HS-27A (cell line): ENCODE data around the gene ARHGAP15.

Source experiments
- DNase-seq: peaks from one replicate; pipeline ENCODE4 v3.0.0-alpha.2; 2012; ENCODE audit warnings: low read depth, missing footprints

ARHGAP15 gene

GRCh38 chr2:143169105-143169504 lies 39.9 kb downstream of the ARHGAP15 start:
- no peak for DNase-seq

DNA sequence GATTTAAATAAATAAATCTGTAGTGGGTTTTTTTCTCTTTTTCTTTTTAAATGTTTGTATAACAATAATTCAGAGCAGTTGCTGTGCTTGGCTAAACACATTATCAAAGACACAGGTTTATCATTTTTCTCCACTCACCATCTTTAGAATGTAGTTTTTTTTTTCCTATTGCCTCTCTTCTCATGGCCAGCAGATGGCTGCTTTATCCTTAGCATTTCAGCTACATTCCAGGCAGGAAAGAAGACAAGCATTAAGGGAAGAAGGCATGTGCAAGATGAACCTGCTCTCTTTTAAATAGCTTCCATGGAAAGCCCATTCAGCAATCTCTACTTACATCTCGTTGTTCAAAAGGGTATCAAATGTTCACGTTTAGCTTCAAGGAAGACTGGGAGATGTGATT lies 42.6 kb downstream of the ARHGAP15 start:
- no peak for DNase-seq

DNA sequence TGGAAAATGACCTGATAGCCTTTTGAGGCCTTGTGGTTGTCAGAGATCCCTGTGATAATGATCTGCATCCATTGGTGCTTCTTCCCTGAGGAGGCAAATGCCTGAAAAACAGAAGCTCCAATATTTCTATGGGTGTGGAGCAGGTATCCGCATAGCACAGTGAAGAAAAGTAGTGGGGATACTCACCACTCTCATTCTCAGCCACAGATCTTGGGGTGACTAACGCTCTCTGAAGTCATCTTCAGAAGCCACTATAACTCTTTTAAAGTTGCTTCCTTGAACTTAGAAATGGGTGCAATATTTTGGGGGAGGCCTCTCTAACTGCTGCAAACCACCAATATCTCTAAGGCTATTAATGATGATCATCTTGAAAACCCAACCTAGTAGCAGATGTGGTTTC lies 46.2 kb downstream of the ARHGAP15 start:
- no peak for DNase-seq

- no peak for DNase-seq
Measured at GRCh38 chr2:143176606-143177005, 47.4 kb downstream of the ARHGAP15 start.

DNA sequence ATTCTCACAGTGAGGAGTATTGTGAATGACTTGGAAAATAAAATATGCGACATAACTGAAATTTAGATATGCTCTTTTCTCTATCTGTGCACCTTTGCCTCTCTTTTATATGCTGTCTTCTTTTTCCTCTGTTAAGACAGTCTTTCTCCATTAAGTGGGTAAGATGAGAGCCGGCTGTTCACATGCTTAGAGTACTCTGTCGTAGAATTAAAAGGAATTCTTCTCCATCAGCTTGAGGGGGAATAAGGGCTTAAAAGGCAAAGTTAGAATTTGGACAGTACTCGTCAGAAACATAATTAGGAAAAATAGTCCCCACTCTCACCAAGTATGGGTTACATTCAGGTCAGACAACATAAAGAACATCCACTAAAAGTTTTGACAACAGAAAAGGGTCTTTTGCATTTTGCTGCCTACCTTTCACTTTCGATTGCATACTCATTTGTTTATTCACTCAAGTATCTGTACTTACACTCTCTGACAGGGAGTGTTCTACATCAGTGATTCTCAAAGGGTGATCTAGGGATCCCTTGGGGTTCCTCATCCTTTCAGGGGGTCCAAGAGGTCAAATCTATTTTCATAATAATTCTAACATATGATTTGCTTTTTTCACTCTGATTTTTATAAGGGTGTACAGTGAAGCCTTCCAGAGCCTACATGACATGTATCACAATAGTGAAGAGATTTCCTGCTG lies 48.0 kb downstream of the ARHGAP15 start:
- DNase-seq, result no peak

DNA sequence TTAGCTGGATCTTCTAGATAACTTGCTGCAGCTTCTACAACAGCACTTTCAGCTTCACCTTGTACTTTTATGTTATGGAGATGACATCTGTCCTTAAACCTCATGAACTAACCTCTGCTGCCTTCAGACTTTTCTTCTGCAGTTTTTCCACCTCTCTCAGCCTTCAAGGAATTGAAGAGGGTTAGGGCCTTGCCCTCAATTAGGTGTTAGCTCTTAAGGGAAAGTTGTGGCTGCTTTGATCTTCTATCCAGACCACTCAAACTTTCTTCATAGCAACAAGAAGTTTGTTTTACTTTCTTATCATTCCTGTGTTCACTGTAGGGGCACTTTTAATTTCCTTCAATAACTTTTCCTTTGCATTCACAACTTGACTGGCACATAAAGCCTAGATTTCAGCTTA lies 52.3 kb downstream of the ARHGAP15 start:
- DNase-seq, result no peak

DNA sequence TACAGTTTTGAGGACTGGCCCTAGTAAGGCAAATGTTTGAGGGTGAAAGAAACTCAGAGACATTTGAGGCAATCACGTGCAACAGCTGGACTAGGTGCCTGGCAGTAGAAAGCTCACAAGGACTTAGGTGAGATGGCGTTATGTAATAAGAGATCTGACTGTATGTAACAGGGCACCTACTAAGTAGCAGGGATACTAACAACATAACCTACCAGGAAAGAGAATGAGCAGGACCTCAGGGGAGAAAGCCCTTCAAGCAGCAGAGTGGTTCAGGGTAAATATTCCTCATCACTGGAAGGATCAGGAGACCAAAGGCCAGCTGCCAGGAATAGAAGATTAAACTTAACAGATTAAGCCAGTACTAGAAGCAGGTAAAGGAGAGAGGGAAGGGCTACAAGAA lies 53.4 kb downstream of the ARHGAP15 start:
- no peak for DNase-seq

DNA sequence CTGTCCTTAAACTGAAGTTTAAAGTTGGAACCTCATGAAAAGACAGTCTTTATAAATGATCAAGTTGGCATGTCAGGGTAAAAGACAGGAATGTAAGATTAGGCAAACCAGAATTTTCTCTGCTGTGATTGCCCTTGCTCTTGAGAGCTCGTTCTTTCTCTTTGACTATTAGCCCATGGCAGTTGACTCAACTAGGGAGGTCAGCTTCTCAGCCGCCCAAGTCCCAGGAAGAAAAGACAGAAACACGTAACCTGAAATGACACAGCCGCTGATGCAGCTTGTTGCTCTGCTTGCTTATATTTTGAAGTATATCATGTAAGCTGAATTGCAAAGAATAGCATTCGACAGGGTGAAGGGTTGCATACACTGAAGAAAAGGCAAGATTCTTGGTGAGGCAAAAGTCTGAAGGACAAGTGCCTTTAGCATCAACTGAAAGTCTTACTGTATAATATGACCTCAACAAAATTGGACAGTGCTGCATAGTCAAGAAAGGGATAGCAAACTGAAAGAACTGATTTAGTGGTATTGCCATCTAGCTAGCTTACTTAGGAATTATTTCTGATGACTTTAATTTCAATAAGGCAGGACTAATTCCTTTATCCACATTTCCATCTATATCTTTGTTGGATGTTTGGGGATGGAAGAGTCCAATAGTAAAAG lies 54.7 kb downstream of the ARHGAP15 start:
- no peak for DNase-seq

DNA sequence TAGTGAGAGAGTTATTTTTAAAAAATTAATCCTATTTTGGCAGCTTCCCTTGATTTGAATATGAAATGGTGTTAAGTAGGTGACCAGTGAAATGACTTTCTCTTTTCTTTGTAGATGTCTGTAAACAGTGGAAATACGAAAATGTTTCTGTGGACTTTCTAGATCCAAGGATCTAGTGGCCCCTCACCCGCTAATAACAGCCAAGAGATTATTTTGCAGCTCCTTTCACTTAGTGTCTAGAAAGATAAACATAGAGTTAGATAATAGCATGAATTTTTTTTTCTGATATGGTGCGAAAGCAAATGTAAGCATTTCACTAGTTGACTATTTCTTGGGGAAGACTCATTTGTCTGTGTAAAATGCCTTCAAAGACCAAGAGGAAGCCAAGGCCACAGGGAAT lies 57.7 kb downstream of the ARHGAP15 start:
- DNase-seq, result no peak

GRCh38 chr2:143190431-143190830 lies 61.2 kb downstream of the ARHGAP15 start:
- DNase-seq, result no peak

GRCh38 chr2:143192106-143192505 lies 62.9 kb downstream of the ARHGAP15 start:
- no peak for DNase-seq

GRCh38 chr2:143192716-143193115 lies 63.5 kb downstream of the ARHGAP15 start:
- no peak for DNase-seq

- DNase-seq, result no peak
Measured at GRCh38 chr2:143193121-143193520, 63.9 kb downstream of the ARHGAP15 start.

- DNase-seq, result no peak
Measured at GRCh38 chr2:143195511-143195910, 66.3 kb downstream of the ARHGAP15 start.

- DNase-seq, result no peak
Measured at GRCh38 chr2:143204062-143204461, 74.8 kb downstream of the ARHGAP15 start.

- no peak for DNase-seq
Measured at GRCh38 chr2:143205106-143205764, 76.0 kb downstream of the ARHGAP15 start.

GRCh38 chr2:143209570-143210445 lies 80.6 kb downstream of the ARHGAP15 start:
- DNase-seq, result no peak

DNA sequence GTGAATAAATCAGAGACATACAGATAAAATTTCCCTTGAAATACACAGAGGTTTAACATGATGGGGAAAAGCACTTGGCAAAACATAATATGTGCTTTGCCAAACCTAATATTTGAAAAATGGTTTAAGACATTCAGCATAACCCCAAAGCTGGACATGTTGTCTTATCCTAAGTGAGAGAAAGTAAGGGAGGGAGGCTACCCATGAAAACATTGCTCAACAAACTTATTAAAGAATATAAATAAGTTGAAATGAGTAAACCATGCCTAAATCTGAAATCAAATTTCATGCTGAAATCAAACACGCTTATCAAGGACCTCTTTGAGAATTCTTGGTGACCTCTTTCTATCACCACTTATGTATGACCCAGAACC lies 81.2 kb downstream of the ARHGAP15 start:
- no peak for DNase-seq

DNA sequence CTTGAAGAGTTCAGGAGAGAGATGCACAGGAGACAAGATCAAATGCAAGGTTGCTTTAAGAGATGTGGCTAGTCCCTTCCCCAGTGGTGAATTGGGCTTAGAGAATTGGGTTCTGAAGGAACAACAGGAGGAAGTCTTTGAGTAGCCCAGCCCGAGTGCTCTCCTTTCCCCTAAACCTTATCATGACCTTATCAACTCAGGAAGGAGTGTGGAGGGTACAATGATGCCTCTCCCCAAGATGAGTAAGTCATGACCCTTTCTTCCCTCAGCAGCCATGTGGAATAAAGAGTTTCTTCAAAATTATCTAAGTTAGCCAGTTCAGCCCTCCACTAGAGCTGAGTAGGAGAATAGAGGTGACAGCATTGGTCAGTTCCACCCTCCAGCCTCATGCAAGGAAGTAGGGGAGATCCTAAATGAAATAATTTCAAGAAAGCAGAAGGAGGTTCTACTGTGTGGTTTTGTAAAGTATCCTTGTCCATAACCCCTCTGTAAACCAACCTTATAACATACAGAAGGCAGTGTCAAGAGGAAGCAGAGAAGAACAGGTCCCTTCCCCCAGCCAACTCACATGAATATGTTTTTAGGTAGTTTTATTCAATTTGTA lies 88.4 kb downstream of the ARHGAP15 start:
- DNase-seq, result no peak

GRCh38 chr2:143218621-143219020 lies 89.4 kb downstream of the ARHGAP15 start:
- no peak for DNase-seq

GRCh38 chr2:143219266-143219665 lies 90.0 kb downstream of the ARHGAP15 start:
- DNase-seq, result no peak

GRCh38 chr2:143223556-143223955 lies 94.3 kb downstream of the ARHGAP15 start:
- no peak for DNase-seq
